Activated CD8-positive, alpha-beta T cell treated with anti-CD3 and anti-CD28 coated beads for 36 hours (primary cell): Measurements from ENCODE around the gene SMAD5. TPM values are rescaled to one million over a fixed set of nuclear protein-coding genes. Genes with fewer than 3 reads are reported as not detected.

ENCODE experiments used
- ATAC-seq: fragments of 200-7000 bp; cut with Tn5 transposase; one replicate; pipeline ENCODE4 v1.10.0; 2021; ENCODE audit warnings: mild to moderate bottlenecking, moderate library complexity
- CTCF ChIA-PET: fragments of 350-600 bp; sonication (Branson Sonifier 250); formaldehyde crosslinking; loops from one replicate; lab custom pipeline; 2021; ENCODE audit warnings: antibody characterized with exemption; lab: Charles Lee
- POLR2A ChIA-PET: fragments of 350-600 bp; sonication (Branson Sonifier 250); formaldehyde crosslinking; loops from one replicate; lab custom pipeline; 2021; ENCODE audit warnings: antibody characterized with exemption; lab: Charles Lee
- DNase-seq: peaks from one replicate; pipeline ENCODE4 v3.0.0-alpha.2; 2020
- H3K27ac Mint-ChIP-seq: one replicate; pipeline ENCODE4 v1.8.0; 2021; ENCODE audit warnings: mild to moderate bottlenecking, mixed read lengths
- H3K27me3 Mint-ChIP-seq: one replicate; pipeline ENCODE4 v1.8.0; 2021; ENCODE audit warnings: mixed read lengths
- H3K36me3 Mint-ChIP-seq: one replicate; pipeline ENCODE4 v1.8.0; 2021; ENCODE audit warnings: low read depth, mixed read lengths
- H3K4me1 Mint-ChIP-seq: one replicate; pipeline ENCODE4 v1.8.0; 2021; ENCODE audit warnings: low read depth, mixed read lengths
- H3K4me3 Mint-ChIP-seq: one replicate; pipeline ENCODE4 v1.8.0; 2021; ENCODE audit warnings: mild to moderate bottlenecking, moderate library complexity, mixed read lengths
- H3K9me3 Mint-ChIP-seq: one replicate; pipeline ENCODE4 v1.8.0; 2021; ENCODE audit warnings: mixed read lengths
- intact Hi-C: fragments of 100-400 bp; cut with micrococcal nuclease; formaldehyde crosslinking; loops from one replicate; pipeline ENCODE4 v1.10.0; 2022
- total RNA-seq, 2 experiments: library from RNA; stranded (reverse); gene quantifications; one replicate each; pipeline ENCODE4 v1.2.3, GENCODE V29; 2021
- TF ChIP-seq, protein P1 (sequence below): fragments of 200-600 bp; IDR thresholded peaks from one replicate; pipeline ENCODE4 v1.8.0; 2022; ENCODE audit warnings: antibody characterized with exemption, mild to moderate bottlenecking

SMAD5 gene
- total RNA-seq, 2 experiments from 2014 or later, result 12.4 to 12.5 TPM

DNA sequence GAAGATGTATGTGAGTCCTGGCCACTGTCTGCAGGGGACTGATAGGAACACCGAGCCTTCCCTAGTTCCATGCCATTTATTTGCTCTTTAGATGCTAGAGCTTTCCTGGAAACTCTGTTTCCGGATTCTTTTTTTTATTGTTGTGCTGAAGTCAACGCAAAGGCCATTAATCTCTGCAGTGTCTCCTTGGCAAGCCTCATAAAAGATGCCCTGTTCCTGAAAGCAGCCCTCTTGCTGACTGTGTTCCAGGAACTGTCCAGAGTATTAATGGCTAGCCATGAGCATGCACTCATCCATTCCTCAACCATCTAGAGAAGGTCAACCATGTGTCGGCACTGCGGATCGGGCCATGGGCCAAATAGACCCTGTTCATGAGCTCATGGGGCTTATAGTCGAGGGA, 42.9 kb upstream of the SMAD5 start:
- CTCF ChIA-PET, result interaction anchor here (0.9 to 1.0 kb wide), 2 partner anchors 9 to 114 kb away, joined by 3 read pairs; no protein-coding TSS in a partner anchor
- Mint-ChIP-seq H3K27me3 (peaks cover 5% of the 10 kb centered on the region), H3K9me3 (no peaks in the 10 kb centered on the region), H3K36me3 (no peaks in the 10 kb centered on the region), H3K27ac (no peak overlapping the region), H3K4me3 (no peak overlapping the region), H3K4me1 (no peaks in the 10 kb centered on the region)
- no peak for ATAC-seq
- TF ChIP-seq, protein P1, sequence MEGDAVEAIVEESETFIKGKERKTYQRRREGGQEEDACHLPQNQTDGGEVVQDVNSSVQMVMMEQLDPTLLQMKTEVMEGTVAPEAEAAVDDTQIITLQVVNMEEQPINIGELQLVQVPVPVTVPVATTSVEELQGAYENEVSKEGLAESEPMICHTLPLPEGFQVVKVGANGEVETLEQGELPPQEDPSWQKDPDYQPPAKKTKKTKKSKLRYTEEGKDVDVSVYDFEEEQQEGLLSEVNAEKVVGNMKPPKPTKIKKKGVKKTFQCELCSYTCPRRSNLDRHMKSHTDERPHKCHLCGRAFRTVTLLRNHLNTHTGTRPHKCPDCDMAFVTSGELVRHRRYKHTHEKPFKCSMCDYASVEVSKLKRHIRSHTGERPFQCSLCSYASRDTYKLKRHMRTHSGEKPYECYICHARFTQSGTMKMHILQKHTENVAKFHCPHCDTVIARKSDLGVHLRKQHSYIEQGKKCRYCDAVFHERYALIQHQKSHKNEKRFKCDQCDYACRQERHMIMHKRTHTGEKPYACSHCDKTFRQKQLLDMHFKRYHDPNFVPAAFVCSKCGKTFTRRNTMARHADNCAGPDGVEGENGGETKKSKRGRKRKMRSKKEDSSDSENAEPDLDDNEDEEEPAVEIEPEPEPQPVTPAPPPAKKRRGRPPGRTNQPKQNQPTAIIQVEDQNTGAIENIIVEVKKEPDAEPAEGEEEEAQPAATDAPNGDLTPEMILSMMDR, result no peak
- no peak for DNase-seq
- intact Hi-C loops, result loop anchor here (10.0 kb wide), 1 partner anchor 115 kb away; no protein-coding TSS in a partner anchor
- POLR2A ChIA-PET, result no interaction called here

DNA sequence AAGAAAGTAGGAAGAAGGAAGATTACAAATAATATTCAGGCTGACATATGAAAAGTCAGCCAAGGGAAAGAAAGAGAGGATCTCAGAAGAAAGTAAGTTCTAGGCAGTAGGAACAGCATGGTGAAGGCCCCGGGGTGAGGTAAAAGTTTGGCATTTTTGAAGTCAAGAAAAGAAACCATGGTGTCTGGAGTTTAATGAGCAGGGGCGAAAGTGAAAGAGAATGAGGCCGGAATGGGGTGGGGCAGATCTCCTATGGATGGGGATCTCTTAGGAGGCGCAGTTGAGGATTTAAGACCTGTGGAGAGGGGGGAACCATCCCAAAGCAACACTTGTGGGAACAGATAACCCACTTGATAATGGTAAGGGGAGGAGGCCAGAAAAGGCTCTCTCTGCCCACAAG, 42.3 kb upstream of the SMAD5 start:
- CTCF ChIA-PET, result interaction anchor here (0.9 to 1.0 kb wide), 2 partner anchors 9 to 115 kb away, joined by 3 read pairs; no protein-coding TSS in a partner anchor
- TF ChIP-seq, protein P1, result no peak
- no peaks in the 10 kb centered on the region for H3K36me3 Mint-ChIP-seq
- POLR2A ChIA-PET, result no interaction called here
- H3K27me3 Mint-ChIP-seq, result peaks cover 4% of the 10 kb centered on the region
- DNase-seq (no peak), ATAC-seq (no peak)
- H3K27ac Mint-ChIP-seq, result no peak overlapping the region
- H3K4me1 Mint-ChIP-seq, result no peaks in the 10 kb centered on the region
- intact Hi-C loops, result no loop called here
- H3K4me3 Mint-ChIP-seq, result no peak overlapping the region
- no peaks in the 10 kb centered on the region for H3K9me3 Mint-ChIP-seq

DNA sequence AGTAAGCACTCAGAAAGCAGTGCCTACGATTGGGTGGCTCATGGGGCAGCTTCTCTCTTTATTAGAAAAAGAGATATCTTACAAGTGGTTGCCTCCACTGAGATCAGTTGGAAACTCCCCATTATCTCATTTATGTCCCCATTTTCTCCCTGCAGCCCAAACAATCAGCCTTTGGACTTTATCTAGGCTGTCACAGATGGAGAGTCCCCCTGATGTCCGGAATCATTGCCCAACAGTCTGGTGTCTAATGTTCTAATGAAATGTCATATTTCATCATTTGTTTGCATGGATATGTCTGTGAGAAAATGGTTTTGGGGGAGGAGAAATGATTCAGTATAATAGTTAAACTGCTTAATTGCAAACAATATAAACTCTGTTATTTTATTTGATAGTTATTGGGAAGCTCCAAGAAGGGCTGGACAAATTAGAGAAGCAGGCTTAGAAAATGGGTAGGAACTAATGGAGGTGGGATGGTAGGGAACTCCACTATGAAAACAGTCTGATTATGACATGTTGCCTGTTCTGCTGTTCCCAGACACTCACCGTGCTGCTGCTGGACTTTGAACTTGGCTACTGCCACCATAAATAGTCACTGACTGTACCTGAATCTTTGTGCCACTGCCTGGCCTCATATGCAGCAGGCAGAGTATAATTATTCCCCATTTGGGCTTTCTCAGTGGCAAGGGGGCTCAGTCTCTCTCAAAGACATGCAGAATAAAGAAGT, 38.3 kb upstream of the SMAD5 start:
- TF ChIP-seq, protein P1, result no peak
- no peaks in the 10 kb centered on the region for H3K4me1 Mint-ChIP-seq
- no peaks in the 10 kb centered on the region for H3K36me3 Mint-ChIP-seq
- no peaks in the 10 kb centered on the region for H3K9me3 Mint-ChIP-seq
- DNase-seq, result no peak
- H3K4me3 Mint-ChIP-seq, result no peak overlapping the region
- ChIA-PET CTCF (no interaction called here), POLR2A (no interaction called here)
- H3K27me3 Mint-ChIP-seq, result peaks cover 5% of the 10 kb centered on the region
- no peak for ATAC-seq
- intact Hi-C loops, result no loop called here
- H3K27ac Mint-ChIP-seq, result no peak overlapping the region

DNA sequence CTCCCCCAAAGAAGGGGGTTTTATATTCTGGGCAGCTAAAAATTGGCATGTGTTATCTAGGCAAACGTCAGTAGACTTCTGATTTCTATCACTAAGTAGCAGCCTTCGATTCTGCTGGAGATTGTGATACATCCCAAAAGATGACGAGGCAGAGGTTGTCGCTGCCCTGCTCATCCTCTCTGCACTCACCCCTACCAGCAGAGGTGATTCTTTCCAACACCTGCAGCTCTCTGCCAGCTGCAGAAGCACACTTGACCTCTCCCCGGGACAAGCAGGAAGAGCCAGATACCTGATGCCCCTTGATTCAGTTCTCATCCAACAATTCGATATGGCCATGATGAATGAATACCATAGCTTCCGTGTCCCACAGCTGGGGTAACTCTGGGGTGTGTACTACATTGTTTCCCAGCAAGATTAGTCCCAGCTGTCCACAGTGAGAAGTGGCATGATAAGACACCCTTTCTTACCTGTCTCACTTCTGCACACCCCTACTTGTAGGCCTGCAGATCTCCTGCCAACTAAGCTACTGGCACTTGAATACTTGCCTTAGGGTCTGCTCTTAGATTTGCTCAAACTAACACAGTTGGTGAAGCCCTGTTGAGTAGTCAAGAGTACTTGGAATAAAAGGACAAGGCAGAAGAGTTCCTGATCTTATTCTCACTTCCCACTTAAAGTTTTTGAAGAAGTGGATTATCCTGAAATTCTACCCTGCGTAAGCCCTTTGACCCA, 37.6 kb upstream of the SMAD5 start:
- ChIA-PET POLR2A (no interaction called here), CTCF (no interaction called here)
- intact Hi-C loops, result no loop called here
- H3K4me1 Mint-ChIP-seq, result no peaks in the 10 kb centered on the region
- no peak overlapping the region for H3K27ac Mint-ChIP-seq
- H3K4me3 Mint-ChIP-seq, result no peak overlapping the region
- no peak for ATAC-seq
- H3K36me3 Mint-ChIP-seq, result no peaks in the 10 kb centered on the region
- no peak for DNase-seq
- H3K27me3 Mint-ChIP-seq, result peaks cover 5% of the 10 kb centered on the region
- no peaks in the 10 kb centered on the region for H3K9me3 Mint-ChIP-seq
- TF ChIP-seq, protein P1, result no peak

DNA sequence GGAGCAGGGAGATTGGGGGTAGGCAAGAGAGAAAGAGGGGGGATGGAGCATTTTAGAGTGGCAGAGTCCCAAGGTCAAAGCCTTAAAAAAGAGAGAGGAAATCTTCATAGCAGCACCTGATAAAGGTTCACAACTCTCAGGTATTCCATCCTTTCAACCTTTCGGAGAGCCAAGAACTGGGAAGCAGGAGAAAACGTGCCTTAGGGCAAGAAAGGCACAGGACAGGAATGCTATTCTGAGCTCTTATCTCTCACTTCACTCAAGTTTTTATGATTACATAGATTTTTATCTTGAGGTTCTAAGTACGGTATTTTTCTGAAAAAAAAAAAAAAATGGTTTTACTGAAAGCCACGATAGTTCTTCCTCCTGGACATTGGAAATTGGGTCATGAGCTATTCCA, 34.5 kb upstream of the SMAD5 start:
- ChIA-PET POLR2A (no interaction called here), CTCF (no interaction called here)
- Mint-ChIP-seq H3K27me3 (peaks cover 8% of the 10 kb centered on the region), H3K36me3 (no peaks in the 10 kb centered on the region), H3K4me1 (no peaks in the 10 kb centered on the region), H3K27ac (no peak overlapping the region), H3K9me3 (no peaks in the 10 kb centered on the region), H3K4me3 (no peak overlapping the region)
- TF ChIP-seq, protein P1, result no peak
- ATAC-seq (no peak), DNase-seq (no peak)
- intact Hi-C loops, result no loop called here
